HCT116 (cell line): ENCODE measurements around the gene E2F6. TPM values are rescaled to one million over a fixed set of nuclear protein-coding genes. Genes with fewer than 3 reads are reported as not detected.

Experiments
- ATAC-seq: fragments of 200-7000 bp; cut with Tn5 transposase; 2 replicates; pipeline ENCODE4 v1.9.1; 2020; ENCODE audit warnings: mild to moderate bottlenecking, moderate library complexity
- BruUV-seq: library from RNA; stranded (reverse); fragments of 400-500 nt; replicated peaks from 2 replicates; lab custom pipeline; 2021; lab: Mats Ljungman, UMichigan
- CTCF ChIA-PET: fragments of 300-600 bp; sonication (Branson Sonifier 250); formaldehyde crosslinking; loops from one replicate; lab custom pipeline; 2021; ENCODE audit warnings: antibody characterized with exemption; lab: Charles Lee
- POLR2A ChIA-PET: fragments of 300-600, 350-600 bp; sonication (Branson Sonifier 250); formaldehyde crosslinking; loops from one replicate; lab custom pipeline; 2021; ENCODE audit warnings: antibody characterized with exemption; lab: Charles Lee
- RAD21 ChIA-PET, 2 experiments: fragments of 300-600 bp; sonication (Branson Sonifier 250); formaldehyde crosslinking; loops; one replicate each; lab custom pipeline; 2023; ENCODE audit warnings: low total read pairs in 2 of 2; ENCODE audit not compliant: uncharacterized antibody in 2 of 2, unreplicated experiment in 2 of 2, low non-redundant PET in 1 of 2; lab: Charles Lee
- DNase-seq: peaks from one replicate; pipeline ENCODE4 v3.0.0-alpha.2; 2010; ENCODE audit warnings: low read depth, low spot score
- H2AFZ ChIP-seq: fragments of 200-600 bp; shearing (Covaris generic), sonication (generic); 2 replicates; pipeline ENCODE4 v1.6.1; 2017; ENCODE audit warnings: low read depth, mixed run types, mixed read lengths, antibody characterized with exemption, low read length; ENCODE audit not compliant: poor library complexity, severe bottlenecking
- H3K27ac ChIP-seq: 2 replicates; pipeline ENCODE4 v1.5.1; 2012; ENCODE audit warnings: low read depth, low read length
- H3K27me3 ChIP-seq: fragments of 200-600 bp; sonication (generic); 2 replicates; pipeline ENCODE4 v1.6.1; 2016; ENCODE audit warnings: mixed run types, low read length, mixed read lengths; ENCODE audit not compliant: insufficient read depth
- H3K36me3 ChIP-seq, 2 experiments: fragments of 200-500 bp in 1 of 2; fragments of 200-600 bp in 1 of 2; sonication (Bioruptor generic) in 1 of 2; sonication (generic) in 1 of 2; 2 replicates each; pipeline versions ENCODE4 v1.5.1 to v1.6.1; 2014 to 2016; ENCODE audit warnings: low read length in 2 of 2, inconsistent platforms in 1 of 2, mixed read lengths in 1 of 2, mixed run types in 1 of 2; ENCODE audit not compliant: insufficient read depth in 2 of 2, control insufficient read depth in 1 of 2
- H3K4me1 ChIP-seq, 2 experiments: fragments of 200-600 bp in 1 of 2; sonication (generic) in 1 of 2; 2 replicates each; pipeline versions ENCODE4 v1.5.1 to v1.6.1; 2012 to 2017; ENCODE audit warnings: low read length in 2 of 2, inconsistent platforms in 1 of 2, mild to moderate bottlenecking in 1 of 2, mixed read lengths in 1 of 2, mixed run types in 1 of 2, moderate library complexity in 1 of 2; ENCODE audit not compliant: insufficient read depth in 2 of 2, control insufficient read depth in 1 of 2
- H3K4me2 ChIP-seq: fragments of 200-600 bp; sonication (generic); 2 replicates; pipeline ENCODE4 v1.6.1; 2017; ENCODE audit warnings: mixed run types, low read length, mixed read lengths
- H3K4me3 ChIP-seq, 2 experiments: fragments of 200-600 bp in 1 of 2; sonication (generic) in 1 of 2; replicated peaks in 1 of 2; 2 replicates each; pipeline ENCODE4 v1.5.1; 2011 to 2016; ENCODE audit warnings: low read length in 2 of 2, control low read depth in 1 of 2, low read depth in 1 of 2, mild to moderate bottlenecking in 1 of 2, mixed read lengths in 1 of 2, mixed run types in 1 of 2
- H3K79me2 ChIP-seq: fragments of 200-600 bp; sonication (generic); 2 replicates; pipeline ENCODE4 v1.6.1; 2017; ENCODE audit warnings: mild to moderate bottlenecking, mixed run types, low read length, moderate library complexity, mixed read lengths; ENCODE audit not compliant: insufficient read depth
- H3K9ac ChIP-seq: fragments of 200-600 bp; sonication (generic); 2 replicates; pipeline ENCODE4 v1.6.1; 2016; ENCODE audit warnings: low read length, mixed read lengths
- H3K9me2 ChIP-seq: fragments of 200-600 bp; sonication (generic), shearing (Covaris generic); 2 replicates; pipeline ENCODE4 v1.6.1; 2017; ENCODE audit warnings: mixed run types, mild to moderate bottlenecking, moderate library complexity; ENCODE audit not compliant: insufficient read depth
- H3K9me3 ChIP-seq, 2 experiments: fragments of 200-500 bp in 1 of 2; fragments of 200-600 bp in 1 of 2; sonication (Bioruptor generic) in 1 of 2; sonication (generic) in 1 of 2; 2 replicates each; pipeline ENCODE4 v1.6.1; 2014 to 2017; ENCODE audit warnings: low read length in 2 of 2, mixed read lengths in 2 of 2, inconsistent platforms in 1 of 2, low read depth in 1 of 2, mild to moderate bottlenecking in 1 of 2, mixed run types in 1 of 2, moderate library complexity in 1 of 2; ENCODE audit not compliant: control insufficient read depth in 1 of 2, insufficient read depth in 1 of 2
- H4K20me1 ChIP-seq: fragments of 200-600 bp; sonication (generic), shearing (Covaris generic); 2 replicates; pipeline ENCODE4 v1.6.1; 2017; ENCODE audit warnings: mixed run types, mild to moderate bottlenecking, moderate library complexity; ENCODE audit not compliant: insufficient read depth
- CBX3 ChIP-seq: IDR thresholded peaks from 2 replicates; pipeline ENCODE4 v1.6.1; 2012; ENCODE audit warnings: low read depth
- CEBPB ChIP-seq: IDR thresholded peaks from 2 replicates; pipeline ENCODE4 v1.6.1; 2012; ENCODE audit warnings: low read depth
- EGR1 ChIP-seq: IDR thresholded peaks from 2 replicates; pipeline ENCODE4 v1.6.1; 2012; ENCODE audit warnings: low read depth
- ELF1 ChIP-seq: IDR thresholded peaks from 2 replicates; pipeline ENCODE4 v1.6.1; 2012; ENCODE audit warnings: low read depth, borderline replicate concordance
- EZH2 ChIP-seq: fragments of 200-600 bp; sonication (generic); IDR thresholded peaks from 2 replicates; pipeline ENCODE4 v1.6.1; 2017; ENCODE audit warnings: antibody characterized with exemption, mixed run types
- EZH2phosphoT487 ChIP-seq: fragments of 200-600 bp; IDR thresholded peaks from 2 replicates; pipeline ENCODE4 v1.6.1; 2018; ENCODE audit warnings: antibody characterized with exemption, borderline replicate concordance
- FOSL1 ChIP-seq: IDR thresholded peaks from 2 replicates; pipeline ENCODE4 v1.6.1; 2012; ENCODE audit warnings: low read depth
- JUND ChIP-seq: IDR thresholded peaks from 2 replicates; pipeline ENCODE4 v1.6.1; 2012
- POLR2A ChIP-seq: IDR thresholded peaks from 2 replicates; pipeline ENCODE4 v1.7.0; 2011; ENCODE audit warnings: borderline replicate concordance; ENCODE audit not compliant: insufficient read depth, insufficient read length; ENCODE audit errors: extremely low read depth
- POLR2AphosphoS5 ChIP-seq: IDR thresholded peaks from 2 replicates; pipeline ENCODE4 v1.6.1; 2011; ENCODE audit warnings: mild to moderate bottlenecking, low read depth, low read length, moderate library complexity
- SIN3A ChIP-seq: IDR thresholded peaks from 2 replicates; pipeline ENCODE4 v1.6.1; 2012; ENCODE audit warnings: low read depth
- SP1 ChIP-seq: IDR thresholded peaks from 2 replicates; pipeline ENCODE4 v1.6.1; 2012; ENCODE audit warnings: low read depth
- TCF7L2 ChIP-seq: IDR thresholded peaks from 2 replicates; pipeline ENCODE4 v1.7.0; 2011; ENCODE audit warnings: borderline replicate concordance, inconsistent platforms; ENCODE audit not compliant: insufficient read depth, insufficient read length; ENCODE audit errors: extremely low read depth
- ZFX ChIP-seq: fragments of 450-650 bp; IDR thresholded peaks from 2 replicates; pipeline ENCODE4 v1.6.1; 2017
- ZNF274 ChIP-seq: fragments of 200-500 bp; sonication (Bioruptor generic); IDR thresholded peaks from 2 replicates; pipeline ENCODE4 v1.6.1; 2014; ENCODE audit warnings: mild to moderate bottlenecking, low read depth, low read length, inconsistent platforms
- intact Hi-C: fragments of 100-400 bp; cut with micrococcal nuclease; formaldehyde crosslinking; loops from 2 replicates; pipeline ENCODE4 v1.10.0; 2022
- total RNA-seq: library from RNA; stranded (reverse); gene quantifications from one replicate; pipeline ENCODE4 v1.2.1, GENCODE V29; 2021; ENCODE audit not compliant: unreplicated experiment
- TF ChIP-seq, protein P1 (sequence below): IDR thresholded peaks from 2 replicates; pipeline ENCODE4 v1.6.1; 2012; ENCODE audit warnings: low read depth
- TF ChIP-seq, protein P2 (sequence below): IDR thresholded peaks from 2 replicates; pipeline ENCODE4 v1.6.1; 2012
- TF ChIP-seq, protein P3 (sequence below), 3 experiments: fragments of 200-600 bp in 1 of 3; sonication (generic) in 1 of 3; IDR thresholded peaks in 2 of 3; conservative IDR thresholded peaks in 1 of 3; 2 replicates each; pipeline ENCODE4 v1.5.1; 2012 to 2017; ENCODE audit warnings: low read depth in 2 of 3, low read length in 2 of 3, antibody characterized with exemption in 1 of 3, borderline replicate concordance in 1 of 3, control low read depth in 1 of 3, mild to moderate bottlenecking in 1 of 3, mixed read lengths in 1 of 3, mixed run types in 1 of 3, moderate library complexity in 1 of 3; ENCODE audit not compliant: insufficient read depth in 1 of 3

Gene E2F6
- total RNA-seq, 1 experiment from 2014 or later, result 22.8 TPM

DNA sequence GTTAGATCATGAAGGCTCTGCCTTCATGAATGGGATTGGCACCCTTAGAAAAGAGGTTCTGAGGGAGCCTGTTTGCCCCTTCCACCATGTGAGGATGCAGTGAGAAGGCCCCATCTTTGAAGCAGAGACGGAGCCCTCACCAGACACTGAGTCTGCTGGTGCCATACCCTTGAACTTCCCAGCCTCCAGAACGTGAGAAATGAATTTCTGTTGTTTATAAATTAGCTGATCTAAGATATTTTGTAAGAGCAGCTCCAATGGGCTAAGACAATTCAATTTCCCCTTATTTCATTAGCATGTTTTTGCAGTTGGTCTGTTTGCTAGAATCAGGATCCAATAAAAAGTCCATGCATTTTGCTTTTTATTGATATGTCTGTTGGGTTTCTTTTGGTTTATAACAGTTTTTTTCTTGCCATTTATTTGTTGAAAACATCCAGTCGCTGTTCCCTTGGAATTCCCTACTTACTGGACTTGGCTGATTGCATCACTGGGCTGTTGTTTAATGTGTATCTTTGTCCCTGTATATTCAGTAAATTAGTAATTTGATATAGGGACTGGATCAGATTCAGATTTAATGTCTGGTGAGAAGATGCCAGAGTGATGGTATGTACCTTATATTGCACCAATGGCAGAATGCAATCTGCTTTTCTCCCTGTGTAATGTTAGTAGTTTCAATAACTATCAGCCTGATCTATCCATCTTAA lies 43.8 kb upstream of the E2F6 start:
- no peaks in the 10 kb centered on the region for H3K27me3 ChIP-seq
- peaks cover 7 to 12% of the 10 kb centered on the region in 2 experiments; a peak in 3 of 4 replicates for H3K4me1 ChIP-seq
- no peak overlapping the region for H3K9ac ChIP-seq
- TF ChIP-seq, protein P1, sequence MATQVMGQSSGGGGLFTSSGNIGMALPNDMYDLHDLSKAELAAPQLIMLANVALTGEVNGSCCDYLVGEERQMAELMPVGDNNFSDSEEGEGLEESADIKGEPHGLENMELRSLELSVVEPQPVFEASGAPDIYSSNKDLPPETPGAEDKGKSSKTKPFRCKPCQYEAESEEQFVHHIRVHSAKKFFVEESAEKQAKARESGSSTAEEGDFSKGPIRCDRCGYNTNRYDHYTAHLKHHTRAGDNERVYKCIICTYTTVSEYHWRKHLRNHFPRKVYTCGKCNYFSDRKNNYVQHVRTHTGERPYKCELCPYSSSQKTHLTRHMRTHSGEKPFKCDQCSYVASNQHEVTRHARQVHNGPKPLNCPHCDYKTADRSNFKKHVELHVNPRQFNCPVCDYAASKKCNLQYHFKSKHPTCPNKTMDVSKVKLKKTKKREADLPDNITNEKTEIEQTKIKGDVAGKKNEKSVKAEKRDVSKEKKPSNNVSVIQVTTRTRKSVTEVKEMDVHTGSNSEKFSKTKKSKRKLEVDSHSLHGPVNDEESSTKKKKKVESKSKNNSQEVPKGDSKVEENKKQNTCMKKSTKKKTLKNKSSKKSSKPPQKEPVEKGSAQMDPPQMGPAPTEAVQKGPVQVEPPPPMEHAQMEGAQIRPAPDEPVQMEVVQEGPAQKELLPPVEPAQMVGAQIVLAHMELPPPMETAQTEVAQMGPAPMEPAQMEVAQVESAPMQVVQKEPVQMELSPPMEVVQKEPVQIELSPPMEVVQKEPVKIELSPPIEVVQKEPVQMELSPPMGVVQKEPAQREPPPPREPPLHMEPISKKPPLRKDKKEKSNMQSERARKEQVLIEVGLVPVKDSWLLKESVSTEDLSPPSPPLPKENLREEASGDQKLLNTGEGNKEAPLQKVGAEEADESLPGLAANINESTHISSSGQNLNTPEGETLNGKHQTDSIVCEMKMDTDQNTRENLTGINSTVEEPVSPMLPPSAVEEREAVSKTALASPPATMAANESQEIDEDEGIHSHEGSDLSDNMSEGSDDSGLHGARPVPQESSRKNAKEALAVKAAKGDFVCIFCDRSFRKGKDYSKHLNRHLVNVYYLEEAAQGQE, result no peak
- TF ChIP-seq SP1 (no peak), ZFX (no peak), POLR2A (no peak), CEBPB (no peak), EZH2 (no peak), TCF7L2 (no peak), ZNF274 (no peak), CBX3 (no peak), ELF1 (no peak), EGR1 (no peak), SIN3A (no peak), JUND (no peak), FOSL1 (no peak), EZH2phosphoT487 (no peak), POLR2AphosphoS5 (no peak)
- TF ChIP-seq, protein P2, sequence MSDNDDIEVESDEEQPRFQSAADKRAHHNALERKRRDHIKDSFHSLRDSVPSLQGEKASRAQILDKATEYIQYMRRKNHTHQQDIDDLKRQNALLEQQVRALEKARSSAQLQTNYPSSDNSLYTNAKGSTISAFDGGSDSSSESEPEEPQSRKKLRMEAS, result no peak
- TF ChIP-seq, protein P3, sequence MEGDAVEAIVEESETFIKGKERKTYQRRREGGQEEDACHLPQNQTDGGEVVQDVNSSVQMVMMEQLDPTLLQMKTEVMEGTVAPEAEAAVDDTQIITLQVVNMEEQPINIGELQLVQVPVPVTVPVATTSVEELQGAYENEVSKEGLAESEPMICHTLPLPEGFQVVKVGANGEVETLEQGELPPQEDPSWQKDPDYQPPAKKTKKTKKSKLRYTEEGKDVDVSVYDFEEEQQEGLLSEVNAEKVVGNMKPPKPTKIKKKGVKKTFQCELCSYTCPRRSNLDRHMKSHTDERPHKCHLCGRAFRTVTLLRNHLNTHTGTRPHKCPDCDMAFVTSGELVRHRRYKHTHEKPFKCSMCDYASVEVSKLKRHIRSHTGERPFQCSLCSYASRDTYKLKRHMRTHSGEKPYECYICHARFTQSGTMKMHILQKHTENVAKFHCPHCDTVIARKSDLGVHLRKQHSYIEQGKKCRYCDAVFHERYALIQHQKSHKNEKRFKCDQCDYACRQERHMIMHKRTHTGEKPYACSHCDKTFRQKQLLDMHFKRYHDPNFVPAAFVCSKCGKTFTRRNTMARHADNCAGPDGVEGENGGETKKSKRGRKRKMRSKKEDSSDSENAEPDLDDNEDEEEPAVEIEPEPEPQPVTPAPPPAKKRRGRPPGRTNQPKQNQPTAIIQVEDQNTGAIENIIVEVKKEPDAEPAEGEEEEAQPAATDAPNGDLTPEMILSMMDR (IDR thresholded peaks at IDR 0.05 in 2 of 3, conservative IDR thresholded peaks at IDR 0.05 in 1 of 3; ENCODE audit: borderline replicate concordance in 1 of 3, insufficient read depth in 1 of 3, low read depth in 2 of 3, low read length in 2 of 3), result no peak
- H3K4me3 ChIP-seq, result no peak overlapping the region
- no peaks in the 10 kb centered on the region for H3K9me3 ChIP-seq
- H3K27ac ChIP-seq, result no peak overlapping the region
- ChIA-PET CTCF (no interaction called here), RAD21 (no interaction called here), POLR2A (no interaction called here)
- H2AFZ ChIP-seq, result no peak overlapping the region
- no TSS peak for BruUV-seq
- DNase-seq (no peak), ATAC-seq (no peak)
- H3K4me2 ChIP-seq, result no peak overlapping the region
- intact Hi-C loops, result no loop called here
- no peaks in the 10 kb centered on the region for H3K36me3 ChIP-seq
- no peaks in the 10 kb centered on the region for H4K20me1 ChIP-seq
- no peaks in the 10 kb centered on the region for H3K9me2 ChIP-seq
- H3K79me2 ChIP-seq, result no peaks in the 10 kb centered on the region
